Activated gamma-delta T cell treated with Interleukin-2 at 50 U/mL for 16 hours (primary cell): Measurements from ENCODE around the gene HS1BP3.

ENCODE experiments used
- DNase-seq: peaks from one replicate; pipeline ENCODE4 v3.0.0-alpha.2; 2020

The HS1BP3 gene

GRCh38 chr2:20596973-20597859 is 53.7 kb downstream of the HS1BP3 start:
- no peak for DNase-seq

DNA sequence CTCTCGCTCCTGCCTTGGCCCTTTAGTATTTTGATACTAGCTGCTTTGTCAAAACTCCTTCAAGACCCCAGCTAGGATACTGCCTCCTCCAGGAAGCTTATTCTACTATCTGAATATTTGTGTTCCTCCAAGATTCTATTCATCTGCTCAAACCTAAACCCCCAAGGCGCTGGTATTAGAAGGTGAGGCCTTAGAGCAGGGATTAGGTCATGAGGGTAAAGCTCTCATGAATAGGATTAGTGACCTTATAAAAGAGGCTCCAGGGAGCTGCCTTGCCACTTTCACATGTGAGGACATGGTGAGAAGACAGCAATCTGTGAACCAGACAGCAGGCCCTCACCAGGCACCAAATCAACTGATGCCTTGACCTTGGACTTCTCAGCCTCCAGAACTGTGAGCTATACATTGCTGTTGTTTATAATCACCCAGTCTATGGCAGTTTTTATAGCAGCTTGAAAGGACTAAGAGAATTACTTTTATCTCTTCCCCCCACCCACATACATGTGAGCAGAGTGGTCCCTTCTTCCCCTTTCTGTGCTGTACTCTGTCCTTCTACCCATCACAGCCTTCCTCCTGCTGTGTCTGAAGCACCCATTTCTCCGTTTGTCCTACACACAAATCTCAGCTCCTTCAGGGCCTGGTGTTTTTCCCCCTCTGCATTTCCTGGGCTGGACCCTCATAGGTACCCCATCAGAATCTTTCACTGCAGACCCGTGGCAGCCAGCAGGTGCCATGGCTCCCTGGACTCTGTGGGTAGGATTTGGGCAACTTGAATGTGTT is 54.5 kb downstream of the HS1BP3 start:
- DNase-seq: no peak

DNA sequence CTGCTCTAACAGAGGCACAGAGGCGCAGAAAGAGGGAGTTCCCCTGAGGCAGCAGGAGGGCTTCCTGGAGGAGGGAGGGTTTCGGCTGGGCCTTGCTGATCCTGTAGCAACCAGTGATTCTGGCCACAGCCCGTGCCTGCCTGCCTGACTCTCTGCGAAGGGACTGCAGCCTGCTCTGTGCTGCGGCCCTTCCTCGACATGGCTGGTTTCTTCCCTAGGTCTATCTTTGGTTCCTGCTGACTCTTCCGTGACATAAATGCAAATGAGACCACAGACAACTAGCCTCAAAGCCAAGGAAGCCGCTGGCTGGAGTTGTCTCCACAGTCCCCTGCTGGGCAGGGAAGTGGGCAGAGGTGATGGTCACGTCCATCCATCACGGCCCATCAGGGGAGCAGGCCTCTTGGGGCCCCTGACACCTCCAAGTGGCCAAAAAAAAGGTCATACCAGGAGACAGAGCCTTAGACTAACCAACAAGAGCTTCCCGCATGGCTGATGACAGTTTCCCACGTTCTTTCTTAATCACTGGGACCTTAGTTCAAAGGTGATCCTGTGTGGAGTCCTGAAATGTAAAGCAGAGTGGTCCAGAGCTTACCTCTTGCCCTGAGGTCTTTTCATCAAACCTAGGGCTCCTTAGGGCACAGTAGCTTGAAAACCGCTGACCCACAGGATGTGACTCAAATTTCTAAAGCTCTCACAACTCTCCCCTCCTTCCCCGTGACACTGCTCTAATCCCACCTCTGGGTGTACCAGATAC is 55.3 kb downstream of the HS1BP3 start:
- DNase-seq: no peak

GRCh38 chr2:20594957-20595356 is 55.9 kb downstream of the HS1BP3 start:
- DNase-seq: no peak

- no peak for DNase-seq
Observed at GRCh38 chr2:20594048-20594750, 56.7 kb downstream of the HS1BP3 start.

DNA sequence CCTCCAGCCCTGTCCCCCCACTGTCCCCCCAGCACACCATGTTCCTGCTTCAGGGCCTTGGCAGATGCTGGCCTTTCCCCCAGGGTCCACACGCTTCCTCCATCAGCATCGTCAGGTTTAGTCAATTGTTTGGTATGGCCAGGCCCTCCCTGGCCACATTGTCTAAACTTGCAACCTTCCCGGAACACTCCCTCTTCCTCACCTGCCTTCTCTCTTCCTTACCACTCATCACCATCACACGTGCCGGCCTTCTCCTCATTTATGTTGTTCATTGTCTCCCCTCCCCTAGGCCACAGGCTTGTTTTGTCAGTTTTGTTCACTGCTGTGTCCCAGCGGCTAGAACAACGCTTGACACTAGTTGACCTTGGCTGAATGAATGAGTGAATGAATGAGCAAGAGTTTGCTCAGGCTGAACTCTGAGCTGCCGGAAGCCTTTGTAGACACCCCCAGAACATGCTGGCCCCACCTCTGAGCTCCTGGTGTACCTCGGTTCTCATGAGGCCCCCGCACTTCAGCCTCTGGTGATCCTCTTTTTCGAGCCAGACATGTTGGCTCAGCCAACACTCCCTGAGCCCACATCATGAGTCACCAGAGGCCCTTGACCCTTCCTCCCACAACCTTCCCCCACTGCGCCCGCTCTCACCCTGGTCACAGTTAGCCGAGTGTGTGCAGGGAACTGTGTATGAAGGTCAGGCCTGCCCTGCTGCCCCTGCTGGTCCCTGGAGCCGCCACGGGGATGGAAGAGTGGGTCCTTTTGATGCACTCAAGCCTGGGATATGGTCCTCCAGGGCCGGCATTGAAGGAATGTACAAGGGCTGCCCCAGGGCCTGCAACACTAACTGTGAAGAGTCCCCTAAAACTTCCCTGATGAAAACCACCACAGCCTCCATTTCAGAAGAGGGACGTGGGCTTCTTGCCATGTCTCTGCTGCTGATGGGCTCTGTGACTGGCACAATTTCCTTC is 57.5 kb downstream of the HS1BP3 start:
- DNase-seq: no peak

- no peak for DNase-seq
Observed at GRCh38 chr2:20592106-20593071, 58.5 kb downstream of the HS1BP3 start.

DNA sequence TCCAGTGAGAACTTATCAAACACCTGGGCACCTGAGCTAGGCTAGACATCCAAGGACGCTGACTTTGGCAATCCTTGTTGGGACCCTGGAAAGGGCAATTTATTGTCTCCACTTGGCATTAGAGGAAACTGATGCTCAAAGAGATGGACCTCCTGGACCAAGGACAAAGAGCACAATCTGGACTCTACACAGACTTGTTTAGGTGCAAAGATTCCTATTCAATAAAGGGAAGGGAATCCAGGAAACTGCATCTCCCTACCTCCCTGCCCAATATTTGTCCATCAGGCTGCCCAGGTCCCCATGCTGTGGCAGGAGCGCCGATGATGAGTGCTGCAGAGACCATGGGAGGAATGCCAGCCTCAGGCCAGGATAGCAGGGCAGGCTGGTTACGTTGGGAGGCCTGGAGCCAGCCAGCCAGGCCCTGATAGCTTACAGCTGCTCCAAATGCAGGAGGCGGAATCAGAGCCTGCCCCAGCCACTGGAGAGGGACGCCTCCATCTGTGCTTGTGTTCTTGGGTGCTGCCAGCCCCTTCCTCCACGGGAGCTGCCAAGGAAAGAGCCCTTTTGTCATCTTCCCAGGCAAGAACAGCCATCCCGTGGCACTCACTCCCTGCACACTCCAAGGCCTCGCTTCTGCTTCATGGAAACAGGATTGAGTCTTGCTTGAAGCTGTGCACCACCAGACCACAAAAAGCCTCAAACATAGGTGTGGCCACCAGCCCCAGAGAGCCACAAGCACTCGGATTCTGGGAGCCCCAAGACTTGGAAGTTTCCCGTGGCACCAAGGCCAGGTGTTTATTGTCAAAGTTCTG is 60.0 kb downstream of the HS1BP3 start:
- no peak for DNase-seq

- no peak for DNase-seq
Observed at GRCh38 chr2:20589975-20590703, 60.8 kb downstream of the HS1BP3 start.

- no peak for DNase-seq
Observed at GRCh38 chr2:20588918-20589871, 61.7 kb downstream of the HS1BP3 start.

GRCh38 chr2:20585710-20586594 is 64.9 kb downstream of the HS1BP3 start:
- no peak for DNase-seq

DNA sequence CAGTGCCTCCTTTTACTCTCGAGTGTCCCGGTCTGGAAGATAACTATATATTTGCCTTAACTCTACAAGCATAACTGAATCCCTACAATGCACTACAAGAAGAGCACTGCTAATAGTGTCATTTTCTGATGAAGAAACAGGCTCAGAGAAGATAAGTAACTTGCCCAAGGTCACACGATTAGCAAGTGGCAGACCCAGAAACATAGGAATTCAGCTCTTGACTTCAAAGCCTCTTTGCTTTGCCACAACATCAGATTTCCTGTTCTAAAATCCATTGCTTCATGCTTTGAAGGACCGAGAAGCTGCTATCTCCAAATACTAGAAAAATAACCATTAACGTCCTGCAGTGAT is 65.6 kb downstream of the HS1BP3 start:
- no peak for DNase-seq

DNA sequence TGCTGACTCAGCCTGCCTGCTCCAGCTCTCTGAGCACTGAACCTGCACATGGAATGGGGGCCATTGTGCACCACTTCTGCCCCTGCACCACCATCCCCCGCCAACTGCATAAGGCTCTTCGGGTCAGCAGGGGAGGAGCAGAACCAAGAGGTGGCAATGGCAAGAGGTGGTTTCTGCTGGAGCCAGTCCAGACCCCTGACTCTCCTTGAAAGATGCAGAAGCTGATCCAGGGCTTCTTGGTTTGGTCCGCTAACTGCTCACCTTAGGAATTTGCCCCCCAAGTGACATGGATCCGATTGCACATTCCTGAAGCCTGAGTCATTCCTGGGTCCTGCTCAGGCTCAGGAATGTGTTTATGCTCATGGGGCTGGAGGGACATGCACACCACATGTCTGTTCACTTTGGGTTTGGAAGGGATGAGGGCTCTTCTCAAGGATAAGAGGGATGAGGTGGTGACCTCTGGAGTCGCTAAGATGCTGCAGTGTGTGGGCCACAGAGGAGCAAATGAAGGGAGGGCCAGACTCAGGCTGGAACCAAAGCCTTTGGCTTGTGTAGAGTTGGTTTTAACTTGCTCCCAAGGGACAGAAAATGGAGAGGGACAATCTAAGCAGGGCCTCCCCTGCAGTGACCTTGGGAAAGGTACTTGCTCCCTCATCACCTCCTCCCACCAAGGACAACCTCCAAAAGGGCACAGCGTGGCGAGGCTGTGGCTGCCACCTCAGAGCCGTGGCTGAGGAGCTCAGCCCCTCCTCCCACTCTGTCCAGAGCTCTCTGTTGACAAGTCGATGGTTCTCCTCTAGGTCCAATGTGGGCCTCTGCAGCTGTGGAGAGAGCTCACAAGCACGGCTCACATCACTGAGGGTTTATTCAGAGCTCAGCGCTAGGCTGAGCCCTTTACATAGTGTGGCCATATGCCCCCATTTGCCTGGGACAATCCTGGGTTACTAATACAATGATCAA is 66.2 kb downstream of the HS1BP3 start:
- DNase-seq: no peak

- DNase-seq: no peak
Observed at GRCh38 chr2:20584045-20584398, 66.9 kb downstream of the HS1BP3 start.

- no peak for DNase-seq
Observed at GRCh38 chr2:20583425-20583881, 67.4 kb downstream of the HS1BP3 start.
